DLD1 (cell line): ENCODE results near the gene SYT6.

Experiments used
- in situ Hi-C: cut with HindIII; loops from 2 replicates; pipeline ENCODE4 v1.10.0; 2017; ENCODE audit warnings: low sequenced_read_pairs

Gene SYT6

DNA sequence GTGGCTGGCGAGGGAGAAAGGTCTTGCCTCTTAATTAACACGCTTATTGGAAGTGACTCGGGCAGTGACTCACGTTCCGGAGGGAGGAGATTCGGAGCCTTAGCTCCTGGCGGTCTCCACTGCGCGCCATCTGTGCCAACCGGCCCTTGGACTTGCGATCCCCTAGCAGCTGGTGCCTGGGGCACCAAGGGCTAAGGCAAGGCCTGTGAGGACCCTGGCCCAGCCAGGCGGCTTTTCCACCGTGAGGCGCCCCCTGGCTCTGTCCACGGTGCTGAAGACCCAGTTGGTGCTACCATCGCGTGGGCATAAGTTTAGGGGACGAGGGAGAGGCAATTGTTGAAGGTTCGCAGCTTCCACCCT lies 1.3 kb upstream of the SYT6 start:
- in situ Hi-C loops: no loop called here

DNA sequence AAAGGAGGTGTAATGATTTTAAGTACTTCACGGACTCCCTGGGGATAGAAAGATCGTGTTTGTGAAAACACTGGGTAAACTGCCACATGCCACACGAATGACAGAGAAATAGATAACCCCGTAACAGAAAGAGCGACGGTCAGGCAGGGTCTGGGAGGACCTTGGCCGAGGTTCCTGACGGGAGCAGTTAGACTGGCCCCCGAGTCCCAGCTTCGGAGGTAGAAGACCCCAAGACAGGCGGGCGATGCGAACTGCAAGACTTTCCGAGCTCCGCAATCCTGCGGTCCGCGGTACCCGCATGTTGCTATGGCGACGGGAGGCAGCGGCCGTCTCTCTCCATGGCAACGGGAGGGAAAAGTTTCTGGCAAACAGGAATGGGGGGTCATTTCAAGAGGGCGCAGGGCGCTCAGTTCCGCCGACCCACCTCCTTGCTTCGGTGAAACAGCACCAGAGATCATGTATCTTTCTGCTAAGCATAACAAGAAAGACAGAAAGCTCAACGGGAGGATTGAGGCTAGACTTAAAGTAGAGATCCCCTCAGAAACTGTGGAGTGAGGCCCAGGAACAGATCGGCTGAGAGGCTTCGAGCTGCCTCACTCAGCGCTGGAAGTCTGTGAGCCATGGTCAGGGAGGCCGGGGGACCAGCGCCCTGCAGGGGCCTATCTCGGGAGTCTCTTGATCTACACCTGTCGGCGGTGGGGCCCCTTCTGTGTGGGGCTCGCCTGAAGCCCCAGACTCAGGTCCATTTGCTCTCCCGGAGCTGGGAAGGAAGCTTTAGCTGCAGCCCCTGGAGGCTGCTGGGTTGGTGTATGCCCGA lies 685 bp upstream of the SYT6 start:
- in situ Hi-C loops: no loop called here

DNA sequence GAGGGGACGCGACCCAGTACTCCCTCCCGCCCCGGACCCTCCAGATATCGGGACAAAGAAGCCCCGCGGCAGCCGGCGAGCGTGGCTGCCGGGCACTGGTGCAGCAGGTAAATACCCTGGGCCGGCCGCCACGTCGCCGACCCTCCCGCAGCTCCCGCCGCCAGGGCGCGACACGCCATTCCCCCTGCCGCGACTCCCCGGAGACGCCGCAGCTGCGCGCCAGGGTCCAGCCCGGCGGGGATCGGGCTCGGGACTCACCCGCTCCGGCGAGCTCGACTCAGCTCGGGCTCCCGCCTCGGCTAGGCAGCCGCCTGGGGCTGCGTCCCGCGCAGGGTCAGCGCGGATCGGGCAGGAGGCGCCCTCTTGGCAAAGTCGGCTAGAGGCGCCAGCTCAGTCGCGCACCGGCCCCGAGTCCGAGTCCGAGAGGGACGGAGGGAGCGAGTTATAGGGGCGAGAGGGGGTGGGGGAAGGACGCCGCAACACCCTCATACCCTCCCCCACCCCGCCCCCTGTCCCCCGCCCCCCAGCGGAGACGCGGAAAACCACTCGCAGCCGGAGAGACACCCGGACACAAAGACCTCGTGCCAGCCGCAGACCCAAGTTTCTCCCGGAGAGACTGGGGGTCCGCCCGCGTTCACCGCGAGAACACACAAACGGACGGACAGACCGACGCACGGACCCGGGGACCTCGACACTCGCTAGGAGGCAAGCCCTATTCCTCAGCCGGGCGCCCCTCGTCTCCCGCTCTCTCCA lies 985 bp downstream of the SYT6 start:
- in situ Hi-C loops: no loop called here

DNA sequence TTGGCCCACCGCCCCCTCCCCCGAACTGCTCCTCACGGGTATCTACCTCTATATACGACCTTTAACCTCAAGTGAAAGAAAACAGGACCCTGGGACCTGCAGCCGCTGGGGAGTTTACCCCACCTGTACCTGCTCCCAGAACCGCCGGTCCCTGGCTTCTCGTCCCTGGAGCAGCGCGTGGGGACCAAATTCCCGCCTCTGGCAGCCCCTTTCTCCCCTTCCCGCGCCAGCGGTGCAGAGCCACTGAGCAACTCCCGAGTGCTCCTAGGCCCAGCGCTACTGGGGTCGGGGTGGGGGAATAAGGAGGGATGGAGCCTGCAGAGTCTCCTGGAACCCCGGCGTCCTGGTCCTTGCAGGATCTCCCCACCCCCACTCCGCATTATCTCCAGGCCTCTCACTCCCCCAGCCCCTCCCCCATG lies 1.6 kb downstream of the SYT6 start:
- in situ Hi-C loops: no loop called here

DNA sequence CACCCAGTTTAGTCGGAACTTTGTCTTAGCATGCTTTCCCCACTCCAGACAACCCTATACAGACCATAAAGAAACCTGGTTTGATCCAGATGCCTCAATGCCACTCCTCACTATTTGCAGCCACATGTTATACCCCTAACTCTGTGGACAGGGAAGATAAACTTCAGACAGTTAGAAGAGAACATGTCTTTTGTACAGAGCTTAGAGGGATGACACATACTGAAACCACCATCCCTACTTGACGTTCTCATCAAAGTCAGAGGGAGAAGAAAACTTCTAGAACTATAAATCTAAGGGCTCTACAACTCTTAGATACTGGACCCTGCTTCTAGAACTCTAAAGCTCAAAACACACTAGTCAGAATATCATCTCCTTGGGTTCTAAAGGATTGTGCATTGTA lies 3.7 kb downstream of the SYT6 start:
- in situ Hi-C loops: no loop called here

DNA sequence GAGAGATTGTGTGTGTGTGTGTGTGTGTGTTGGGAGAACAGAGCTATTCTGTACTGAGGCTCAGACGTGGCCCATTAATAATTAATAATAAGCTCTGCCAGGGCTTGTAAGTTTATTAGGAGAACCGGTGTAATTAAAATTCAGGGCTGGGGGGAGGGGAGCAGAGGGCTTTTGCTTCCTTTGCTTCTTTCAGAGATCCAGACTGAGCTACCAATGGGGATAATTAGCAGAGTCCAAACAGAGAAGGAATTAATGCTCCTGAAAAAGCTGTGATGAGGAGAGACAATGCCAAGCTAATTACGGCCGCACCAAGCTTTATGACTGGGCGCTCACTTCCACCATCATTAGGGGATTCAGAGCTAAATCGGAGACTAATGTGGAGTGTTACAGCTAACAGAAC lies 4.5 kb downstream of the SYT6 start:
- in situ Hi-C loops: no loop called here

DNA sequence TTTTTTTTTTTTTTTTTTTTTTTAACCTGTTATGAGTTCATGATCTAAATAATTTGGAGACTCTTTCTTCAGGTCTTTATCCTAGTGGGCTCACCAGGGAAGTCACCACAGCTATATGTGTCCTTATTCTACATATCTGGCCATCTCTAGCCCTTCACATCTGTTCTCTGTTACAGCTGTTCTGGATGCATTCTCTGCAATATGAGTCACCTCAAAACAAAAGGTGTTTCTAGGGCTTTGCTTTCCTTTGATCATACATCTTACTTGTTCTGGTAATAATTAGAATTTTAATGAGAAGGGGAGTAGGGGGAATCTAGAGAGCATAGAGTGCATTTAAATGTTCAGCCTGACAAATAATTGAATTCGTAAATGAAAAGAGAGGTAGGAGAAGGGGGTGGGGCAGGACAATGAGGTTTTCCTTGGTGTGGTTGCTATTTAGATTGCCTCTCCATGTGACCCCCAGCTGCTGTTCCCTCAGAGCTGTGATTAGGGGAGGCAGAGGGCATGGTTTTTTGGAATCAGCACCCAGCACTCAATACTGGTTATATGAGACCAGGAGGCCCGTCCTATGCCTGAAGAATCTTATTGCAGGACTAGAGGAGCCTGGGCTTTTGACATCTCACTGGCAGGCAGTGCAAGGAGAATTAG lies 8.0 kb downstream of the SYT6 start:
- in situ Hi-C loops: no loop called here

DNA sequence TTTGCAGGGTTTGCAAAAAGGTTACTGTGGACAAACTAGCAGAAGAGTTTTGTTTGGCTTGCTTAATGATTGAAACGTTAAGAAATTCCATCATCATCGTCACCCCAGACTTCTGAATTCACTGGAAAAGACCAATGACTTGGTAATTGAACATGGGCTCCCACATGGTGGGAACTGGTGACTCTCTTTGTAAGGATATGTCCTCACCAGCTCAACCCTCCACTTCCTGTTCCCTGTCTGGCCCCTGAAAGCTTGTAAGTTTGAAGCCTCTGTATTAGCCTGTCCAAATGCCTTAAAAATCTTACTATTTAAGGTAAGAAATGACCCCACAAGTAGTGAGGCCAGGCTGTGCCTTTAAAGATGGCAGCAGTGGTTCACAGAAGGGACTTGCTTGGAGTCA lies 9.7 kb downstream of the SYT6 start:
- in situ Hi-C loops: no loop called here

DNA sequence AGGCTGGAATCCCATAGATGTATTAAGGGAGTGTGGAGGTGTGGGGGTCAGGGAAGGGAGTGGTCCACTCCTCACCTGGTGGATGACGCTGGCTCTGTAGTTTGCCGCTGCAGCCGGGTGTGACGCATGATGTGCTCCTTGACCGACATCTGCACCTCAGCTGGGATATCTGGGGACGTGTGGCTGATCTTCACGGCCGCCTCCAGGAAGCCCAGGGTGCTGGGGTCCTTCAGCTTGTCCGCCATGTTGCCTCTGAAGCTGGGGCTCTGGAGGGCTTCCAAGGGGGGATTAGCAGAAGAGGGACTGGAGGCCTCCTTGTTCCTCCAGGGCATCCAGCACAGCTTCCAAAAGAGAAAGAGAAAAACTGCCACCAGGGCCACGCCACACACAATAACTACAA lies 14.1 kb downstream of the SYT6 start:
- in situ Hi-C loops: no loop called here

DNA sequence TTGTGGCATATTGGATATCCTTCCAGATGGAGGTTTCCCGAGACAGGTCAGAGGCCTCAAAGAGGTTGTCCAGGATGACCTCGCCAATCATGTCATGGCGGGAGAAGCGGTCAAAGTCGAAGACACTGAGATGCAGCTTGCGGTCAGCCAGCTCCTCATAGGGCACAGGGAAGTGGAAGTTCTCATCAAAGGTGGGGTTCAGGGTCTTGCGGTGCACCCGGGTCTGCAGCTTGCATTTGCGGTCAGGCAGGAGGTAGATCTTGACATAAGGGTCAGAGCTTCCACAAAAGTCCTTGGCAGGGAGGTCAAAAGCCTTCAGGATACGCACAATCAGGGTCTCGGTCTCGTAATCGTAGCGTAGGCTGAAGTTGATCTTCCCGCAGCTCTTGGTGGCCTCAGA lies 16.2 kb downstream of the SYT6 start:
- in situ Hi-C loops: no loop called here

DNA sequence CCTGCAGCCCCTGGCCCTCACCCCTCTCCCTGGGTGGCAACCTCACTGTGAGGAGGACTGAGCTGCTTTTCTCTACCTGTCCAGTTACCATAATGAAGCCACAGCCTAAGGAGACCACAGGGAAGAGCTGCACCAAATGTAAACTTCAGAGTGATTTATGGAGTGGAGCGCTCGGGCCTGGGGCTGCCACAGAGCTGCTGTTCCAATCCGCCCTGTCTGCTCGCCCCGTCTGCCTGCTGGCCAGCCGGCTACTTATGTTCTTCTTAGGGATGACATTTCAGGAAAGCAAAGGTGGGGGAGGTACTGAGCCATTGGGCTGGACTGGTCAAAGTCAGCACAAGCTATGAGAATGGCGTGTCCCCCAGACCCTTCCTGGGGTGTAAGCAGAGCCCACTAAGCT lies 17.9 kb downstream of the SYT6 start:
- in situ Hi-C loops: no loop called here

DNA sequence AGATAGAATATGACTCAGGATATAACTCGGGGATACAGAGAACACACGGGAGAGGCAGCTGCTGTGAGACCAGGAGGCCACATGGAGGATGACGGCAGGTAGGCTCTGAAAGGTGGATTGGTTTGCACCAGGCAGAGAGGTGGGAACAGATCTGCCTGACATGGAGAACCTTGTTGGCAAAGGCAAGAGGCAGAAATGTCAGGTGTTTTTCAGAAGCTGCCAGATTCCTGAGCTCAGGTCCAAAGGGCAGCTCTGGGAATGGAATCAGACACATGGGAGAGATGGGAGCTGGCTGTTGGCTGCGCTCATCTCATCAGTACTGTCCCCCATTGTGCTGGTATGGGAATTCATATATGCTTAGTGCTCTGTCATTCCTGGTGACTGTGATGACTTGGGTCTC lies 19.2 kb downstream of the SYT6 start:
- in situ Hi-C loops: no loop called here

DNA sequence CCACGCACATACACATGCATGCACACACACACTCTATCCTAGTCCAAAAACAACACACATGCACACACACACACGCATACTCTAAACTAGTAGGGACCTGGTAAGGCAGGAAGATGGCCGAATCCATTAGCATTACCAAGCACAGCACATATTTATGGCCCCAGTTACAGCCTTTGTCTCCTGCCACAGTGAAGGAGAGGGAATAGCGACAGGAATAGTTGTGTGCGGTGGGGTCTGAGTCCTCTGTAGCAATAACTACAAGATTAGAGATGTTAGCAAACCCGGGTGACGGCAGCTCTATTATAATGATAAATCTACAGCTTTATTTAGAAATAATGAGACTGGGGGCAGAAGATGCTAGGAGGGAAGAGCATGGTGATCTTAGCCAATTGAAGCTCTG lies 20.5 kb downstream of the SYT6 start:
- in situ Hi-C loops: no loop called here

DNA sequence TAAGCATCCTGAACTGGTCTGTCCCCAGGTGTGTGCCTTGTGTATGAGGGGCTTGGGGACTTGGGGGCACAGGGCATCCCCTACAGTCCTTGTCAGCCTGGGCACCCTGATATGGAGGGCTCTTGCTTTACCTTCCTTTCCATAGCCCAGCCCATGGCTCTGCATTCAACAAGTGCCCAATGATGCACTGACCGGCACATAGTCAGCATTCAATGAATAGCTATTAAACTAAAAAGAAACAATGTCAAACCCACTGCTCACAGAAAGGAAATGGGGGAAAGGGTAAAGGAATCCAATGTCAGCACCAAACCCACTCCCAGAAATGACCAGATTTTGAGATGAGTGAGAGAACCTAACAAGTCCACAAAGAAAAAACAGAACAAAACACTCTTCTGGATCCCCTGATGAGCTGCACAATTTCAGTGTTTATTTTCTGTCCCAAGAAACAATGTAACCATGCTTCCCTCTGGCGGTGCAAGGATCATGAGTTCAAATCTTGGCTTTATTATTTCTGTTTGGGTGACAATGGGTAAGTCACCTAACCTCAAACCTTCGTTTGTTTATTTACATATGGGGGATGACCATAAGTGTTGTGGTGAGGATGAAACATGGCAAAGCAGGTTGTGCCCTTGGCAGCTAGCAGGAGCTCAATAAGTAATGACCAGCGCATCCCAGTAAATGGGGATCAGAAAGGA lies 22.0 kb downstream of the SYT6 start:
- in situ Hi-C loops: no loop called here

DNA sequence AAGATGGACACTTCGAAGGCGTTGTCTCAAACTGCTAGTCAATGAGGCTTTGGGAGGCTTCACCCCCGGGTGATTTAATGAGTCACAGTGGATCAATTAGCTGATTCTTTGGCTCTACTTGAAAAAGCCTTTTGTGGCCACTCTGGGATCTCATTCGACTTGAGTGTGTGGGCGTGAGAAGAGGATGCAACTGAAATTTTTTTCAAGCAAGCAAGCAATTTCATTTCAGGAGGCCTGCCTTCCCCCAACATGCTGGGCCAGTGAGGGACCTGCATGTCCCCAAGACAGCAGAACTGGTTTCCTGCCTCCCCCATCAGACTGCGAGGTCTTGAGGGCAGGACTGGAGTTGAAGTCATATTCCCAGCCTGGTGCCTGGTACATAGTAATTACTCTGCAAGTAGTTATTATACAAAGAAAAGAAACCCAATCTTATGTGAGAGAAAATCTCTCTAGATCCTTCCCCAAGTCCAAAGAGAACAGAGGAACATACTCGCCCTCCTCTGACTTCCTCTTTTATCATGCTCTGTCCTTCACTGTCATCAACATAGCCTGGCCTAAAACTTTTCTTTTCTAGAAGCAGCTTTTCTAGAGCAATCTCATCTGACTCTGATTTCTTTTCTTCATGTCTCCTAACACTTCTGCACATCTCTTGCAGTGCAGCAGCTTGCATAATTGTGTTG lies 22.7 kb downstream of the SYT6 start:
- in situ Hi-C loops: no loop called here

DNA sequence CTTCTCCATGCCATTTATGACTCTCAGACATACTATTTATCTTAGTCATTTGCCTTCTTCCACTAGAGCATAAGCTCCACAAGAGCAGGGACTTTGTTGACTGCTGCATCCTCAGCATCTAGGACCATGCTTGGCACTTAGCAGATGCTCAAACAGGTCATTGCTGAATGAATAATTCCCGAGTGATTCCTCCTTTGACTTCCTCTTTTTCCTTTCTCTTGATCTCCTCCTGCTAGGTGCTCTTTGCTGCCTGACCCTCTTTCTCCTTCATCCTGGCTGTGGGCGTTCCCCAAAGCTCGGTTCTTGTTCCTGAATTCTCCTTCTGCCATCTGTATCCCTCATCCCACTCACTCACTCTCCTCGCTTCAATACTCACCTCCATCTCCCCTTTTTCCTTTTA lies 23.5 kb downstream of the SYT6 start:
- in situ Hi-C loops: no loop called here

DNA sequence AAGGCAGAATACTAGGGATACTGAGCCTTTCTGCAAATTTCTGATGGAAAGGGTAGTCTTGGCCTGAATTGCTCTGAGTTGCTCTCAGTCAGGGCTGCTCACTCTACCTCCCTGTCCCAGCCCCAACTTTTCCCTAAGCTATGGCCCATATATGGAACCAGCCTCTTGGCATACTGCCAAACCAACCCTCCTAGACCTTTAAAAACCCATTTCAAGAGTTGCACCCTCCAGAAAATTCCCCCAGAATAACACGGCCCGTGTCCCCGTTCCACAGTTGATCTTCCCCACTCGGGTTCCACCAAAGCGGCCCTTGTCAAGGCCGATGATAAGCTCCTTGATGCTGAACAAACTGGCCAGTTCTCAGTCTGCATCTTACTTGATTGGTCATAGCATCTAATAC lies 25.4 kb downstream of the SYT6 start:
- in situ Hi-C loops: no loop called here

DNA sequence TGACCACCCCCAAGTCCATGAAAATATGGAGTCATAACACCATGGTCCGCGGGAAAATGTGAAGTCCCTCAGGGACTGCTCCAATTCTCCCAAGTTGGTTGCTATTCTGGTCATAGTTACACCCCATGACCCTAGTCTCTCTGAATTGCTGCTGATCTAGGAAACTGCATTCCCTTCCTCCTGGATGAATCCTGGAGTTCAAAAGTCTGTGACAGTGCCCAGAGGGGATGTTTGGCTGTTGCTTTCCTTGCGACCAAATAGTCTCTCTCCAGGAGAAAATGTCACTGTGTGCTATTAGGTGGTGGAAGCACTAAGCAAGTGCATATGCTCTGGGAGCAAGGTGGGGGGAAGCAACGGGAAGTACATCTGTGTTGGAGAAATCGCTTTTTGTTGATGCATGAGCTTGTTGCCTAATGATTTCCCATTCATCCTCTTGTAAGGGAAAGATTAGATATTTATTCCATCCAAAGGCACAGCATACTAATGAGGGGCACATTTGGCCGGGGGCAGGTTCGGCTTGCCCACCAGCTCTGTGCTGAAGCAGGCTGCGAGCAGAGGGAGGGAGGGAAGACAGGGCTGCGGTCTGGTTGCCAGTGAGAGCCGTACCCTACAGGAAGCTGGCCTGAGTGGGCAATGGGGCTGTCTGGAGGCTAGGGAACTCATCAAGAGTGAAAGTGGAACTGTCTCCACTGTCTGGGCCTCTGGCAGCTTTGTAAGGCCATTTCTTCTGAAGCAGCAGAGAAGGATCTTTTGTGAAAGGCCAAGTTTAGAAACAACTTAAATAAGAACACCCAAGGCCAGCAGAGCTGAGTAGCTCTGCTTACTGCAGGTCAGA lies 27.2 kb downstream of the SYT6 start:
- in situ Hi-C loops: no loop called here

DNA sequence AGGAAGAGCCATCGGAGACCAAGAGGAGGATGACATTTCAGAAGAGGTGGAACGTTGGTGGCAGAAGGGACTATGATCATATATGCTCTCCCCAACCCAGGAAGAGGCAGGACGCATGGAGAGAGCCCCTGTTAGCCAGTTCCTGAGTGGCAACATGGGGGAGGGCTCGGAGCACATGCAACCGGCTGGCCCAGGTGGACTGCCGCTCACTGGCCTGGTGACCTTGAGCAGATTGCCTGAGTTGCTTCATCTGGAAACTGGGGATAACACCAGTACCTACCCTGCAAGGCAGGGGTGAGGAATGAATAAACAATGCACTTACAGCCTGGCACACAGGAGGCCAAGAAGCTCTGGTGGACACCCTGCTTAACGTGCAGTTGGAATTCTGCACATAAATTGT lies 29.0 kb downstream of the SYT6 start:
- in situ Hi-C loops: no loop called here
